Skin of body (tissue), 2 donors: ENCODE data around the gene UPK3A. TPM values are rescaled to one million over a fixed set of nuclear protein-coding genes. Genes with fewer than 3 reads are reported as not detected.
"Not testable (repeated sequence)": the region's sequence is repeated elsewhere in the genome, so short reads cannot be mapped to it uniquely, and the experiment has no call there.

ENCODE experiments used
- DNase-seq: peaks from one replicate; lab custom pipeline; 2025; lab: John Stamatoyannopoulos, UW
- total RNA-seq: library from RNA; depleted of rRNA; stranded (reverse); fragments of >200 nt; gene quantifications from one replicate; pipeline ENCODE4 v1.2.3, GENCODE V29; 2014

The UPK3A gene
- total RNA-seq, 1 donor from 2014 or later: not detected

DNA sequence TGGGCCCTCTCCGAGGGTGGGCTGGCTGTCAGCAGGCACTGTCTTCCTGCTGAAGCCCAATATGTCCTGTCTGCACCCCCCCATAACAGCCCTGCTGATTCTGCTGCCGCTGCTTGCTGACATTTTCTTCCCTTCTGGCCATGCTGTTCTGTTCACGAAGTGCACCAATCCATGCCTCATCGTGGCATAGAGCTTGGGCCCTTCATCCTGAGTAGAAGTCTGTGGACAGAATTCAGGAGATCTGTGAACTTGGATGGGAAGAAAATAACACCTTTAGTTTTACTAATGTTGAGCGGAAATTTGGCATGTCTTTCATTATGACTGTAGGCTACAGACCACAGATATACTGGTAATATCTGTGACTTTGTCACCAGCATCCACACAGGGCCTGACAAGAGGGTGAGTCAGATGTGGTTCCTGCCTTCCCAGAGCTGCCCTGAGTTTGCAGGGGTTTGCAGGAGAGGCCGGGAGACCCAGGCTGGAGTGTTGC, 29.9 kb upstream of the UPK3A start:
- no peak for DNase-seq

DNA sequence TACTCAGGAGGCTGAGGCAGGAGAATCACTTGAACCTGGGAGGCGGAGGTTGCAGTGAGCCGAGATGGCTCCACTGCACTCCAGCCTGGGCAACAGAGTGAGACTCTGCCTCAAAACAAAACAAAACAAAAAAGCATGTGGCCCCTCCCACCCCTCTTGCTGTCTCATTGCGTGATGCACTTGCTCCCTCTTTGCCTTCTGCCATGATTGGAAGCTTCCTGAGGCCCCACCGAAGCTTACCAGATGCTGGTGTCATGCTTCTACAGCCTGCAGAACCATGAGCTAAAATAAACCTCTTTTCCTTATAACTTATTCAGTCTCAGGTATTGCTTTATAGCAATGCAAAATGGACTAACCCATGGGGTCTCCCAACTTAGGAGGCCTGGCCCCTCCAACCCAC, 26.8 kb upstream of the UPK3A start:
- DNase-seq: not testable (repeated sequence)

DNA sequence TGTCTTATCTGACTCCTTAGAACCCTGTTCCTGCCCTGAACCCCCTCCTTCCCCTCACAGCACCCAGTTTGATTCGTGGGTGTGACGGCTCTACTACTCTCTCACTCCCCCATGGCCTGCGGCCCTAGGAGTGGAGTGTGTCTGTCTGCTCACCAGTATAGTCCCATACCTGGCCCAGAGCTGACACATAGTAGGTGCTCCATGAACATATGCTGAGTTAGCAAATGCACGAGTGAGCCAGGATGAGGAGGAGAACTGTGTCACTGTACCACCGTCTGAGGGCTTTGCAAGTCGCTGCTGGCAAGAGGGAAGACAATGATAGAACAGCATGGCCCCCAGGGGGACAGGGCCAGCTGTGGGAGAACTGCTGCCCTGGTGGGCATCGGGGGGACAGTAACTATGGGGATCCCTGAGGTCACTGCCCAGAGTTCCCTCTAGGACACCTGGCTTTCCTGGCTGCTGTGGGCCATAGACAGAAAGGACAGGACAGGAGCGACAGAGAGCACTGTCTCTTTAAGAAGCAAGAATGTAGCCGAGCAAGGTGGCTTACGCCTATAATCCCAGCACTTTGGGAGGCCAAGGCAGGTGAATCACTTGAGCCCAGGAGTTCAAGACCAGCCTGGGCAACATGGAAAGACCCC, 24.9 kb upstream of the UPK3A start:
- no peak for DNase-seq

DNA sequence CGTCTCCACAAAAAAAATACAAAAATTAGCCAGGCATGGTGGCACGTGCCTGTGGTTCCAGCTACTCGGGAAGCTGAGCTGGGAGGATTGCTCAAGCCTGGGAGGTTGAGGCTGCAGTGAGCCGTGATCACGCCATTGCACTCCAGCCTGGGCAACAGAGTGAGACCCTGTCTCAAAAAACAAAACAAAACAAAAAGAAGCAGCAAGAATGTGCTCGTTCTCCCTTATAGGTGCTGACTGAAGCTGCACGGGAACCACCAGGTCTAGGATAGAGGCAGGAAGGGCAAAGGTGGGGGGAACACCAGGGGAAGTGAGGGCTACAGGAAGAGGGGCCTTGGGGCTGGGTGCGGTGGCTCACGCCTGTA, 24.4 kb upstream of the UPK3A start:
- not testable (repeated sequence) for DNase-seq

DNA sequence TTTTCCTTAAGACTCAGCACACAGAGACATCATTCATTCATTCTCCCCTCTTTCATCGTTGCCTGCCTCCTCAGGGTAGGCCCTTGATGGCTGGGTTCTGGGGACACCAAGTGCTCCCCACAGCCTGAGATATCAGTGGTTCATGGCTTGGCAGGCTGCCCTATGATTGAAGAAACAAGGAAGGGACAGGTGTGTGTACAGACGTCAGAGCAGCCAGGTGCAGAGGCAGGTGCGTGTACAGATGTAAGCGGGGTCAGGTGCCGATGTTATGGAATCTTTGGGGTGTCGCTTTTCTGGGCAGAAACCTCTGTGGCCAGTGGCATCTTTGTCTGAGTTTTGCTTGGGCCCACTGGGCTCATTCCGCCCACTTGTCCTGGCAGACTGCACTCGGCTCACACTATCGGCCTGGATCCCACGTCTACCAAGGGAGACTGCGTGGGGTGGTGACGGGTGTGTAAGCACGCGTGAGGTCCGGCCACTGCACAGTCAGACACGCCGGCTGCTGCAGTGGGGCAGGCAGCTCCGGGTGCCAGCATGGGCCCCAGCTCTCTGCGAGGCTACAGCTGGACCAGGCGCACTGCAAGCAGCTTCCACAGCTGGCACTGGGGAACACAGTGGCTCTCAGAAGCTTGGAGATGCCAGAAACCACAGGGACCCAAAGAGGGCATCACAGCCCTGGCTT, 23.2 kb upstream of the UPK3A start:
- no peak for DNase-seq

DNA sequence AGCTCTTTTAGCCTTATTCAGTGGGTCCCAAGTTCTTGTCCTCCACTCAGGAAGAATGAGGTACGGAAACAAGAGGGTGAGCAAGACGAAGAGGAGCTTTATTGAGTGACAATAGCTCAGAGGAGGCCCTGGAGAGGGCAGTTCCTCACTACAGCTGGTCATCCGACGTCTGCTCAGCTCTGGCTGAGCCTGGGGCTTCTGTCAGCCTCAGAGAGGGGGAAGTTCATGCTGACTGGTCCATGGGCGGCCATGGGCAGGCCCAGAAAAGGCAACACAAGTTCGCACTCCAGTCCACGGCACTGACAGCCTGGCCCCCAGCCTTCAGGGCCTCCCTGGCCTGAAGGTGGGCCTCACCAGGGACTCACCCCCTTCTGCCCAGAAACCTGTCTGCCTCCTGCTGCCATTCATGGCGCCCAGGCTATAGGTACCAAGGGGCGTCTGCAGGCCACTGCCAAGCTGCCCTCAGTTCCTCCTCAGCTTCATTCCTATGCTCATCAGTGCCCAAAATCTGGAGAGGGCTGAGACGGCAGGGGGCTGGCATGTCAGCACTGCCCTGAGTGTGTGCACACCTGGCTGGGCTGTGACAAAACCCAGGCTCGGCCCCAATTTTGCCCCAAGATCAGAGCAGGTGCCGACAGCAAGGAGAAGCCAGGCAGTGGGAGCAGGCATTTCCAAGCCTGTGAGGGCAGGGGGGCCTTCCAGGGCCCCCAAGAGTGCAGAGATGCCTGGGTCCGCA, 22.4 kb upstream of the UPK3A start:
- no peak for DNase-seq

DNA sequence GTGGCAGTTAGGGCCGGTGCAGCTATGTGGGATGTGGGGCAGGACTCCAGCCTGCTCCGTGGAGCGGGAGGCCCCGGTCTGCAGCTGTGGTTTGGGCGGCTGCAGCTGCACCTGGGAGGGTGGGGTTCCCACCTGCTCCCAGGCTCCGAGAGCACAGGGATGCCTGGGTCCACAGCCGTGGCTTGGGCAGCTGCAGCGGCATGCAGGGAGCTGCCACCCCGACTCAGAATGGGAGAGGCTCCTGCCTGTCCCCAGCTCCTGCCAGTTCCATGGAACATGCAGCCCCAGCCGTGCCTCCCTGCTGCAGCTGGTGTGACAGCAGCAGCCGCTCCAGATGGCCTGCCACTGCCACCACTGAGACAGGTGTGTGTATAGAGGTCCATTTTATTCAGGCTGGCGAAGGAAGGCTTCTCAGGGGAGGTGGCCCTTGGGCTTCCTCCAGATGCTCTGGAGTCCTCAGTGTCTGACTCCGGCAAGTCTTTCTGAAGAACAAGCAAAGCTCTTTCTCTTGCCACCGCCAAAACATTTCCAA, 21.8 kb upstream of the UPK3A start:
- DNase-seq: no peak

DNA sequence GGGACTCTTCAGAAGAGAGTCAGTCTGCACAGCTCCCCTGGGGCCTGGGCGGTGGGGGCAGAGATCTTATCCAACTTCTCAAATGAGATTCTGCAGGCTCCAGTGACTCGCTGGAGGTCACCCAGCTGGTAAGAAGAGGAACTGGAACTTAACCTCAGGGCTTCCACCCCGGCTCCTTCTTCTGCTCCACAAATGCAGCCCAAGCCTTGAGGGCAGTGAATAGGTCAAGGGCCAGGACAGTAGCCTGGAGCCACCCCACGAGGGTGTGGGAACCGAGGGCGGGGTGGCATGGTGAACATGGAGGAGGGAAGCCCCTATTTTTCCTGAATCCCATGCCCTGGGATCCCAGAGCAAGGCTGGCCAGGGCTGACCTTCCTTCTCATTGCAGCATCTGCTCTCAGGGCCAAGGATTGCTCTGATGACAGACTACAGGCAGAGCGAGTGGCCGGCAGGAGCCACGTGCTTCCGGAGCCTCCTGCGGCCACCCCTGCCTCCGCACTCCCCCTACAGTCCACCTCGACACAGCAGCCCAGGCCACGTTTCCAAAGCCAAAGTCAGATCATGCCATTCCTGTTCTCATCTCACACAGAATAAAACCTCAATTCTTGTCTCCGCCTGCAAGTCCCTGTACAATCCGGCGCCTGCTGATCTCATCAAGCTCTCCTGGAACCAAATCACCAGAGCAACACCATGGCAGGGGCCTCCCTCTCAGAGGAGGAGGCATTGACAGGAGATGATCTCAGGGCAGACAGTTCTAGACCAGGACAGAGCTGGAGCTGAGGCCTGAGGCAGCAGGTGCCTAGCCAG, 21.1 kb upstream of the UPK3A start:
- peak; percentile 48 for DNase-seq

DNA sequence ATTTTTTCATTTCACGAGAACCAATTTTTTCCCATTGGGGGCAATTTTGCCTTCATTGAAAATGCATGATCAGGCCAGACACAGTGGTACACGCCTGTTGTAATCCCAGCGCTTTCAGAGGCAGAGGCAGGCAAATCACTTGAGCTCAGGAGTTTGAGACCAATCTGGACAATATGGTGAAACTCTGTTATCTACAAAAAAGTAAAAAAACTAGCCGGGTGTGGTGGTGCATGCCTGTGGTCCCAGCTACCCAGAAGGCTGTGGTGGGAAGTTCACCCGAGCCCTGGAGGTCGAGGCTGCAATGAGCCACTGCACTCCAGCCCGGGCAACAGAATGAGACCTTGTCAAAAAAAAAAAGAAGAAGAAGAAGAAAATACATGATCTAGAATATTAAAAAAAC, 19.2 kb upstream of the UPK3A start:
- no peak for DNase-seq

DNA sequence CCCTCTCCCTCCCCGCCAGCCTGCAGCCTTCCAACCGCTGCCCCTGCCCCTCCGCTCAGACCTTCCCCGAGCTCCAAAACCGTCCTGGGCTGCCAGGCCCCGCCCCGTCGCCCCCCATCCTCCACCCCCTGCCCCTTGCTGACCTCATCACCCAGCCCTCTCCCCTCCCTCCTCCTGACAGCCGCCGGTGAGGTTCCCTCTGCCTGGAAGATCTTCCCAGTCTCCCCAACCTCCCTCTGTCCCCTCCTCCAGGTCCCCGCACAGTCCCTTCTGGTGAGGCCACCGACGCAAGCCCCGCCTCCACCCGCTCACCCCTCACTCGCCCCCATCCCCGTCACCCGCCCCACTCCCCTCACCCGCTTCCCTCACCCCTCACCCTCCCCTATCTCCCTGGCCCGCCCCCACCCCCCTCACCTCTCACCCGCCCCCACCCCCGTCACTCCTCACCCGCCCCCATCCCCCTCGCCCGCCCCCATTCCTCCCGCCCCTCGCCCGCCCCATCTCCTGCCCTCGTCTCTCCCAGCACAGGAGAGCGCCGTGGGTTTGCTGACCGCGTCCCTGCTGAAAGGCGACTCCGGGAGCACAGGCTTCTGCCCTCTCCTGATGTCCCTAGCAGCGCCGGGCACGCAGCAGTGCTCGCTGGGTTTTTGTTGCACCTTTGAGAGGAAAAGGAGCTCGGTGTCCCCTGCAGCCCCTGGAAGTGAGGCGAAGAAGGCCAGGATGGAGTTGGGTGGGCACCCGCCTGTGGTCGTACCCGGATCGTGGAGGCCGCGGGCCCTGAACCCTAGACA, 16.4 kb upstream of the UPK3A start:
- DNase-seq: no peak

DNA sequence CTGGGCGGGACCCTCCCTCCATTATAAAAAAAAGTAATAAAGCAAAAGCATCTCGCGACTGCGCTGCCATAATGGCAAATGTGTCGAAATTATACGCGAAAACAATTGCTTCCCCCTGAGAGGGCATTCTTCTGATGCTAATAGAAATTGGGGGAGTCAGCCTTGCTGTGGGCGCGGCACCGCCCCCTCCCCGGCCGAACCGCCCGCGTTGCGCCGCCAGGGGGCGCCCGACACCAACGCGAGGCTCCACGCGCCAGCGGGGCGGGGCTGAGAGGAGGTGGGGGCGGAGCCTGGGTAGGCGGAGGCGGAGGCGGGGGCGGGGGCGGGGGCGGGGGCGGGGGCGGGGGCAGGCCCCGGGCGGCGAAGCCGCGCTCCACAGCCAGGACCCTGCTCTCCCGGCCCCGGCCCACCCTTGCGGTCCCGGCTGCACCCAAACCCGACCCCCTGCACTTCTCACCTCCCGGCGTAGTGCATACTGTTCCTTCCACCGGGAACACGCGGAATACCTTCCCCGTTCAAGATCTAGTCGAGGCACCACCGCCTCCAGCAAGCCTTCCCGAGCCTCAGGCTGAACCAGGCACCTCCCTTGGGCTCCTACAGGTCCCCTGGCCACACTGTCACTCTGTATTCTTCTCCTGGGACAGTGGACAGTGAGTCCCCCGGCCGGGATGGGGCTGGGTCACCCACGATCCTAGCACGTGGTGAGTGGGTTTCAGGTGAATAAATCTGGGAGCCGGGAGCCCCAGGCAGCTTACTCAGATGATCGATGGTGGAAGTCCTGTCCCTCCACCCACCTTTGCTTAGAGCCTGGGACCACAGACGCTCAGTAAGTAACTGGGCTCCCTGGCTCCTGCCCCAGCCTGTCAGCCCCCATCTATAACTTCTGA, 15.5 kb upstream of the UPK3A start:
- DNase-seq: peak; percentile 85

DNA sequence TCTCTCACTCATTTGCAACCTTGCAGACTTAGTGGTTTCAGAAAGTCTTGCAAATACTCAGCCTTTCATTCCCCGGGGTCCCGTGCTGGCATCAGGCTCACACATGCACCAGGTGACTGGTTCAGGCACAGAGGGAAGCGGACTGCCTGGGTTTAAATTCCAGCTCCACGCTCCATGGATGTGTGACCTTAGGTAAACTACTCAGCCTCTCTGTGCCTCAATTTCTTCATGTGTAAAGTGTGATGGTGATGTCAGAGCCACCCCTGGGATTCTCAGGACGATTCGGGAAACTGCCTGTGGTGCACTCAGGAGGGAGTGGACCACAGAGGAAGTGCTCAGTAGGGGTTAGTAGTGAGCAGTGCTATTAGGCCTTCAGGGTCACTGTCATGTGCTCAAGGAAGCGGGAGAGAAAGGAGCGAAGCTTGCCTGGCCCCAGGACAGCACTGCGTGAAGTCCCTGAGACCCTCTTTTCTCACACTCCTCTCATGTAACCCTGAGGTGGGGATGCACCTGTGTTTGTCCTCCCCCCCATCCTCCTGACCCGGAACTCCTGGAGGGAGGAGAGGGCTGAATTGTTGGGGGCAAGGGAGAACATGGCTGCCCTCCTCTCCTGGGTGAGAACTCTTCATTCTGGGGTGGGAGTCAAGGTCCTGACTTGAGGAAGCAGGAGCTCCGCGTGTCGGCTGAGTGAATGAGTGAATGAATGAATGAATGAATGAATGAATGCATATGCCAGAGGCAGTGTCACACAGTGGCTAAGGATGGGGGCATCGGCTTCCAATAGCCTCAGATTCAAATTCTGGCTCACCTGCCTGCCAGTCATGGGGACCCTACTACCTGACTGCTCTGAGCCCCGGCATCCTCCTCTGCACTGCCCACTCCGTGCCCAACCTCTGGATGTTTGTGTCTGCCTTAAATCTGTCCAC, 14.4 kb upstream of the UPK3A start:
- no peak for DNase-seq

DNA sequence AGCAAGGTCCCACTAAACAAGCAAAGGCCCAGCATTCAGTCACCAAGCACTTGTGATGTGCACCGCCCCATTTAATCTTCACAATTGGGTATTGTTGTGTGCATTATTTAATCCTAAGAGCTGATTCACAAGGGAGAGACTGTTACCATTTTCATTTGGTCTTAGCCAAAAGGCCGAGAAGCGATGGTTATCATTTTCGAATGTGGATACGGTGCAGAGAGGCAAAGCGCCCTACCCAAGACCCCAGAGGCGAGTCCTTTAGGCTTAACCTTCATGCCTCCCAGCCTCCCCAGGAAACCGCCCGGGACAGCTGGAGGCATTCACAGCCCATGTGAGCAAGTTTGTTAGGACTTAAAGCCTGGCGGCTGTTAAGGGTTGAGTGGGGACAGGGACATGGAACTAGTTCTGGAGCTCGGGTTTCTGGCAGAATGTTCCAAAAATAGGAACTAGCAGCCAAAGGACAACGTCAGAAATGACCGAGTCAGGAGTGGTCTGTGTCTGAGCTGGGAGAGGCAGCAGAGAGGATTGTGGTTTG, 13.0 kb upstream of the UPK3A start:
- no peak for DNase-seq

DNA sequence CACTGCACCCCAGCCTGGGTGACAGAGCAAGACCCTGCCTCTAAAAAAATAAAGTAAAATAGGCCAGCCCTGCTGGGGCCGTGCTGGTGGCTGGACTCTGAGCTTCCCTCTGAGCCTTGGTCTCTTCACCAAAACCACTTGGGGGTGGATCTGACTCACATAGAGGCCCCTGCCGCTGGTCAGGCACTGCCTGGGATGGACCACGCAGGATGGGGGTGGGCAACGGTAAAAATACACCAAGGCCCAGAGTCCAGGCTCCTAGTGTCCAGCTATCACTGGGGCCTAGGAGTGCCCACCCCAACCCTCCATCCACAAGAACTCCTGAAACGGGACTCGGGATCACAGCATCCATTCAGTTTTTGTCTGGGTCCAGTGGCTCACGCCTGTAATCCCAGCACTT, 12.3 kb upstream of the UPK3A start:
- no peak for DNase-seq

DNA sequence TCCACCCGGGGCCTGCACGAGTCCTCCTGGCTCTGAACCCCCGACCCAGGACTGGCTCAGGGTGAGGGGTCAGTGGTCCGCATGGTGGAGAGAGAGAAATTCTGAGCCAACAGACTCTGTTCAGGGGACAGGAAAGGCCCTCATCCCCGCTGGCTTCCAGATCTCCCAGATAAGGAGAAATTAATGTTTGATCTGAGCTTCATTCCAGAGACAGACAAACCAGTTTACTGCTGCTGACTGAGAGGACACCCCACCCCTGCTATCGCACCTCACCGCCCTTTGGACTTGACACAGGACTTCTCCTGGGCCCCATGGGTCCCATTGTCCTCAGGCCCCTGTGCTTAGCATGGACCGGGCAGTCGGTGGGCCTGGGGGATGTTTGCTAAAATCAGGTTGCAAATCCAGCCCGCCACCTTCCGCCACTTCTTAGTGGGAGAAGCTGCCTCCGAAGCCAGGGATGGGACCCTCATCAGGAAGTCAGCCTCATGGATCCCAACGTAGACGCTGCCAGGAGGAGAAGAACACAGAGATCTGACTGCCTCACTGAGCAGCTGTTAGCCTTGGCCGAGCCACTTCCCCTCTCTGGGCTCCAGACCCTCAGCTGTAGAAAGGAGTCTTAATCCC, 11.2 kb upstream of the UPK3A start:
- no peak for DNase-seq

DNA sequence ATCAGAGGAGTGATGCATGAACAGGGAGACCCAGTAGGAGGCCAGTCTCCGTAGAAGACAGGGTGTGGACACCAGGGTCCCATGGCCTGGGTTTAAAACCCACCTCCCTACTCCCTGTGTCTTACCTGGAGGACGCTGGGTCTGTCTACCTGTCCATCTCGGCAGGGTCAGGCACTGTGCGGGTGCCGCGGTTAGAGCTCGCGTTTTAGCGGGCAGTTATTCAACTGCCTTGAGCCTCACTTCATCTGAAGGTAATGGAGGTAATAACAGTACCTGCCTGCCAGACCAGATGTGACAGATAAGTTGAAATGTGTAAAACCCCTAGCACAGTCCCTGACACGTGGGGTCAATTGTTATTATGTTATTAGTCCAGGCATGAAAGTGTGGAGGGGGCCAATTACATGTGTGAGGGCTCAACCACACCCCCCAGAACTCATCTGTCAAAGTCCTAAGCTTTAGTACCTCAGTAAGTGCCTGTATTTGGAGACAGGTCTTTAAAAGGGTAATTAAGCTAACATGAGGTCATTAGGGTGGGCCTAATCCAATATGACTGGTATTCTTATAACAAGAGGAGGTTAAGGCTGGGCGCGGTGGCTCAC, 8.1 kb upstream of the UPK3A start:
- DNase-seq: no peak

DNA sequence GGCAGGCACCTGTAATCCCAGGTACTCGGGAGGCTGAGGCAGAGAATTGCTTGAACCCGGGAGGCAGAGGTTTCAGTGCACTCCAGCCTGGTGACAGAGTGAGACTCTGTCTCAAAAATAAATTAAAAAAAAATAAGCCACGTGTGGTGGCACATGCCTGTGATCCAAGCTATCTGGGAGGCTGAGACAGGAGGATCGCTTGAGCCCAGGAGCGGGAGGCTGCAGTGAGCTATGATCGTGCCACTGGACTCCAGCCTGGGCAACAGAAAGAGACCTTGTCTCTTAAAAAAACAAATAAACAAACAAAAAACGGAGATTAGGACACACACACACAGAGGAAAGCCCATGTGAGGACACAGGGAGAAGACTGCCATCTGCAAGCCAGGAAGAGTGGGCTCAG, 7.0 kb upstream of the UPK3A start:
- DNase-seq: not testable (repeated sequence)
